ENCODE measurements around the gene BIN2. TPM values are rescaled to one million over a fixed set of nuclear protein-coding genes. Genes with fewer than 3 reads are reported as not detected.

The BIN2 gene
- total and polyA plus RNA-seq, 8 donors, result 3.8 to 46.0 (median 6.2) TPM

- H3K27ac ChIP-seq, result no peak overlapping the region
- no peak overlapping the region for H3K4me3 ChIP-seq
- DNase-seq (no peak), ATAC-seq (no peak)
- H3K36me3 ChIP-seq, result no peaks in the 10 kb centered on the region
- no peak for TF ChIP-seq CTCF (IDR thresholded peaks at IDR 0.05)
- no peaks in the 10 kb centered on the region for H3K27me3 ChIP-seq
- H3K9me3 ChIP-seq, result no peaks in the 10 kb centered on the region
- peaks cover 0 to 12% of the 10 kb centered on the region in 2 donors for H3K4me1 ChIP-seq
- intact Hi-C loops (cut with DNase I), result no loop called here
Measured at GRCh38 chr12:51254536-51254935, 69.4 kb downstream of the BIN2 start.

GRCh38 chr12:51253276-51253675 lies 70.7 kb downstream of the BIN2 start:
- H3K27me3 ChIP-seq, result no peaks in the 10 kb centered on the region
- no peak for DNase-seq
- no peak overlapping the region for H3K27ac ChIP-seq
- TF ChIP-seq CTCF (IDR thresholded peaks at IDR 0.05), result no peak
- H3K9me3 ChIP-seq, result no peaks in the 10 kb centered on the region
- no peaks in the 10 kb centered on the region for H3K36me3 ChIP-seq
- no peak overlapping the region for H3K4me3 ChIP-seq
- no peak for ATAC-seq
- intact Hi-C loops (cut with DNase I), result no loop called here
- peaks cover 0 to 18% of the 10 kb centered on the region in 2 donors for H3K4me1 ChIP-seq

- peaks cover 8 to 60% of the 10 kb centered on the region in 2 donors for H3K4me1 ChIP-seq
- H3K9me3 ChIP-seq, result no peaks in the 10 kb centered on the region
- H3K27ac ChIP-seq, result peak overlapping the region in 1 of 2 donors; percentile 78
- intact Hi-C loops (cut with DNase I), result no loop called here
- ATAC-seq (peak; percentile 35), DNase-seq (no peak)
- TF ChIP-seq CTCF (IDR thresholded peaks at IDR 0.05), result no peak
- H3K27me3 ChIP-seq, result no peaks in the 10 kb centered on the region
- H3K4me3 ChIP-seq, result no peak overlapping the region
- peaks cover 0 to 25% of the 10 kb centered on the region in 2 donors for H3K36me3 ChIP-seq
Measured at GRCh38 chr12:51247523-51248206, 76.3 kb downstream of the BIN2 start.

GRCh38 chr12:51246254-51246853 lies 77.6 kb downstream of the BIN2 start:
- H3K27me3 ChIP-seq, result no peaks in the 10 kb centered on the region
- H3K27ac ChIP-seq, result peak overlapping the region; percentile 9 to 78
- intact Hi-C loops (cut with DNase I), result no loop called here
- no peaks in the 10 kb centered on the region for H3K9me3 ChIP-seq
- no peak for TF ChIP-seq CTCF (IDR thresholded peaks at IDR 0.05)
- ATAC-seq, result peak; percentile 48
- H3K4me1 ChIP-seq, result peaks cover 8 to 73% of the 10 kb centered on the region in 2 donors
- no peak overlapping the region for H3K4me3 ChIP-seq
- peaks cover 0 to 38% of the 10 kb centered on the region in 2 donors for H3K36me3 ChIP-seq
- DNase-seq, result no peak

- ATAC-seq (no peak), DNase-seq (no peak)
- Histone ChIP-seq H3K27me3 (no peaks in the 10 kb centered on the region), H3K4me1 (peaks cover 12 to 80% of the 10 kb centered on the region in 2 donors), H3K36me3 (peaks cover 0 to 45% of the 10 kb centered on the region in 2 donors), H3K4me3 (no peak overlapping the region), H3K9me3 (no peaks in the 10 kb centered on the region), H3K27ac (peak overlapping the region; percentile 9 to 78)
- no peak for TF ChIP-seq CTCF (IDR thresholded peaks at IDR 0.05)
- intact Hi-C loops (cut with DNase I), result no loop called here
Measured at GRCh38 chr12:51245476-51246253, 78.3 kb downstream of the BIN2 start.

All from left lung (tissue), 10 donors.